ENCODE measurements around the gene CBY1.

The CBY1 gene

DNA sequence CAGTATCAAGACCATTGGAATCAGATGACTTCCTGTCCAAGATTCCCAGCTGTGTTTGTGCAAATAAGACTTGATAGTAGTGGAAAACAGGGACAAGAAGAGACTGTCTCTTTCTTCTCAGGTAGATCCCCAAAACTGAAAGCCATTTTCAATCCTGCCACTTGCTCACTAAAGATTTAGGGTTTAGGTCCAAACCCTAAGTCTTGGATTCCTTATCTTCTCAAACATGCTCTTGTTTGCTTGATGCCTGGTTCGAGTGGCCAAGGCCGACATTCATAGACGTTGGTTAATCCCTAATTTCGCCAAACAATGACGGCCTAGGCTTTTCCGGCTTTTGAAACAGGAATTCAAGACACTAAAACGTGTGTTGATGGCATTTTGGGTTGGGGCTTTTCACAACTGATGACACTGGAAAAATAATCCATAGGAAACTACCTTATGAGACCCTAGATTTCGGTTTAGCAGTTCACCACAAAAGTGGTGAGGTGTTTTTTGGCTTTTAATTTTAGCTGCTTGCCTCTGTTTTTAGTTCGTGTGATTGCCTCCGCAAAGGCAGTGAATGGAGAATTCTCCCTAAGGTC lies 48.3 kb downstream of the CBY1 start:
- no peak for DNase-seq

DNA sequence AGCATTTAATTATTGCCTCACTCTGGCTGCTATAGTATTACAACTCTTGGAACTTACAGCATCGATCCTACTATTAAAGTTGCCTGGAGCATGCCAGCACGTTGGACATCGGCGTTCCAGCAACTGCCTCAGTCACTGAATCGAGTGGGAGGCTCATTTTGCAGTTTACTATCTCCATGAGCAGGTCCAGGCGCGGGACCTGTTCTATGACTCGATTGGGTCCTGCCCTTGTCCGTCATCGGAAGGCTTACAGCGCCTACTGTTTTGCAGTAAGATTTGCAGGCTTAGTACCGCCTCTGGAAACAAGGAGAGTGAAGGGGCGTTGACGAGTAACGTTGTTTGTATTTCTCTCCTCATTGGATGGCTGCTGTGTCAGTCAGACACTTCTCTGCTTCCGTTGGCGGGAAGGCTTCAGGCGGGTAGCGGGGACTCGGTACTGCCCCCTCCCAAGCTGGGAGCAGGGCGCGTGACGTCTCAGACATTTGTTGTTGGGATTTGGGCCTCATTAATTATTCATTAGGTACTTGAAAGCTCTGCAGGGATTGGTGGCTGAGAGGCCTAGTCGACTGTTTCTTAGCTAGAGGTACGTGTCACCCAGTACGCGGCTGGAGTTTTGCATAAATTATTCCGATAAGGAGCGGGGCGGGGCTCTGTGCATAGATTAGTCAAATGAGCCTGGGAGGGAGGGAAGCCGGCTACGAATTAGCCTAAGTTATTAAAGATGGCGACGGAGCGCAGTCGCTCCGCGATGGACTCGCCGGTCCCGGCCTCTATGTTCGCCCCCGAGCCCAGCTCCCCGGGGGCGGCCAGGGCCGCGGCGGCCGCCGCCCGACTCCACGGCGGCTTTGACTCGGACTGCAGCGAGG lies 49.0 kb downstream of the CBY1 start, which contains the start of gene GTPBP1:
Gene GTPBP1, plus strand, starts transcription at position 710 of the 866 bp plus-strand sequence. Its CDS starts 12 bp downstream, at position 722.
- DNase-seq = peak; percentile 90

DNA sequence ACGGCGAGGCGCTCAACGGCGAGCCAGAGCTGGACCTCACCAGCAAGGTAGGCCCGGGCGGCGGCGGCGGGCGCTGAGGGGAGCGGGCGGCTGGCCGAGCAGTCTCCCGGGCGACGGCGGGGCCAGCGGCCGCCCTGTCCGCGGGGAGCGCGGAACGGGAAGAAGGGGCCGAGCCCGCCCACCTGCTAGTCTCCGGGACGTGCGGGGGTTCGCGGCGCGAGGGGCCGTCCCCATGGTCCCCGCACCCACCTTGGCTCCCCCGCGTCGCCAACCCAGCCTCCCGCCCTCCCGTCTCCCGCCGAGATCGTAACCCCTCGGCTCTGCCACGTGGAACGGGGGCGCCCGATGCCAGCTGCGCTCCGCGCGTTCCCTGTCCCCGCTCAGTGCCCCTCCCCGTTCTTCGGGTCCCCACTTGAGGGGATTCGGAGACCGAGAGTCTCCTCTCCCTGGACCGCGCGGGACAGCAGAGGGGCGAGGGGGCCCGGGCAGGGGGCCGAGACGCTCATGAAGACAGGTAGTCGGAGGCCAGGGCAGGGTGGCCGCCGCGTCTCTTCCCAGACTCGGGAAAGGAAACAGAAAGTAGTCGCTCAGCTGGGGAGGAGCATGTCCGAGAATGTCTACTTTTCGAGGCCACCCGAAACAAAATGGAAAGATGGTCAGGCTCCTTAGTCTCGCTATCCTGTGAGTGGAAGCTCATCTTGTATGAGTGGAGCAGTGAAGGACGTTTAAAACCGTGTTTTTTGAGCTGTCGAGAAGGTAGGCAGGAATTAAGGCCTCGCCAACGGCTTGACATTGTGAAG lies 49.9 kb downstream of the CBY1 start:
- peak; percentile 57 for DNase-seq

DNA sequence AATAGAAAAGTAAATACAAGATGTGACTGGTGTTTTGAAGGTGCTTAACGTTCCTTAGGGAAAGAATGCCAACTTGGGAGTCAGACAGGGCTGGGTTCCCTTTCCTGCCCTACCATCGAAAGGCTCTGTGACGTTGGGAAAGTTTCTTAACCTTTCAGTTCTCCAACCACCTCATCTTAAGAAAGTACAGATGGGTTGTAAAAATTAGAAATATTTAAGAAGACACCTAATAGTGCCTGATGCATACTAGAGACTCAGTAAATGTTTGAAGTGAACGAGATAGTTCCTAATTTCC lies 50.4 kb downstream of the CBY1 start:
- DNase-seq = no peak

DNA sequence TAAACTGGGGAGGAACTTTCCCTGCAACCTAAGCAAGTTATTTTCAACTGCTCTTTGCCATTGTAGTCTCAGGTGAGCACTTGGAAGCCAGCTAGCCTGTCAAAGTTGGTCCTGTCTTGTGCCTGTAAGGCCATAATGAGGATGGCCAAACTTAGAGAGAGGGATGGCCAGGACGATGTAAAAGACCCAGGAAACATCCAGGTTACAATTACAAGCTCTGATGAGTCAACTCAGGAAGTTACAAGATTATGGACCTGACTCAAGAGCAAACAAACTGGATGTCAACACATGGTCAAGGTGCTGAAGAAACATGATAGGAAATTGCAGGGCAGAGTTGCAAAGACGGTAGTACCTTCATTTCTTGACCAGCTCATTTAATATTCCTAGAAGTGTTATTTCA lies 50.9 kb downstream of the CBY1 start:
- DNase-seq = no peak

DNA sequence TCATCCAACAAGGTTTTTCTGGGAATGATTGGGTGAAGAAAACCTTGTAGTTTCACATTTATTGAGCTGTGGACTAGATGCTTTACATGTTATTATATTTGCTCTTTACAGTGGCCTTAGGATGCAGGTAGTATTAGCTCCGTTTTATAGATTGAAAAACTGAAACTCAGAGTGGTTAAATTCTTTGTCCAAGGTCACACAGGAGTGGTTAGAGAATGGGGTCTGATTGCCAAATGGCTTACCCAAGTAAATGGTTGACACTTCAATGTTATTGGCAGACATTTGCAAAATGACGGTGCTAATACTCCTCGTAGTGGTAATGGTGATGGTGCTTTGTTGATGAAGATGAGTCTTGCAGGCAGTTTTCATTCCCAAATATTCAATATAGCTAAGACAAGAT lies 51.5 kb downstream of the CBY1 start:
- no peak for DNase-seq

DNA sequence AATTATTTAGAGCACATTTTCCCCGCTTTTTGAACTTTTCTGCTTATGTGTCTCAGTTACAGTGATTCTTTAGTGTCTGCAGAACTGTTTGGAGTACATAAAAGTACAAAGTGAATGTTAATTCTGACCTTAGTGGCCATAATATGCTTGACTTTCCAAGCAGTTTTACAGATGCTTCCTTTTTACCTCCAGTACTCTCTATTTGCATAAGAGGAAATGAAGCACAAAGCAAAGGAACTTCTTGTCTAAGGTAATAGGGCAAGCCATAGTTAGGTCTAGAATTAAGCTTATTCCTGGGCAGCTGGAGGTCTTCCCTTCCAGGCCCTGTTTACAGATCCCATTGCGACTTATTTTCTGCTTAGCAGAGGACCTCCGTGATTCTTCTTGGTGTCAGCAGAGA lies 52.9 kb downstream of the CBY1 start:
- no peak for DNase-seq

DNA sequence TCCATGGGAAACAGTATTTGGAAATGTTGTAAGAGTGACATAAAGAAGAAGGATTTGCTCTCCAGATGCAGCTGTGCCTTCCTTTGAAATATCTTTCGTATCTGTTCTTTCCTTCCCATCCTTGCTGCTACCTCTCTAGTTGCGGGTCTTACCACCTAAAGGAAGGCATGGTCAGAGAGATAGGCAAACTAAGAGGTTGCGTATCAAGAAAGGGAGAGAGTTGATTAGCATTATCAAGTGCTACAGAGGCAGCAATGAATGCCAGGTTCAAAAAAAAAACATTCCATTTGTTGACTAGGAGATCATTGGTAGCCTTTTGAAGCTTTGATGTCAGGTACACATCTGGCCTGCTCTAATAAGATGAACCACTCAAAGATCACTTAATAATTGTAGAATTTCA lies 53.9 kb downstream of the CBY1 start:
- DNase-seq = no peak

DNA sequence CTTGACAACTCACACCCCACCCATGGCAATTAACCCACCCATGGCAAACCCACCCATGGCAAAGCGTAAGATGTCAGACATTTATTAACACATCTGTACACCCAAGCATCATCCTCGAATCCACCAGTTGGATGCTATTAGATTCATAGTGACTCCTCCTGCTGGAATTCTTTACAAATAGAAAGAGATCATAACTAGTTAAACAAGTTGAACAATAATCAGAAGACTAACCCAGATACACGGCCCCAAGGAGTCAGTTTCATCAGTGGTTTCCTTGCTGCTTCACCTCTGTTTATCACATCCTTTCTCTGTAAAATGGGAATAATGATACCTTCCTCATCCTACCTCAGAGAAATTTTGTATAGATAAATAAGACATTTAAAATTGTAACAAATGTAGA lies 54.4 kb downstream of the CBY1 start:
- DNase-seq = no peak

DNA sequence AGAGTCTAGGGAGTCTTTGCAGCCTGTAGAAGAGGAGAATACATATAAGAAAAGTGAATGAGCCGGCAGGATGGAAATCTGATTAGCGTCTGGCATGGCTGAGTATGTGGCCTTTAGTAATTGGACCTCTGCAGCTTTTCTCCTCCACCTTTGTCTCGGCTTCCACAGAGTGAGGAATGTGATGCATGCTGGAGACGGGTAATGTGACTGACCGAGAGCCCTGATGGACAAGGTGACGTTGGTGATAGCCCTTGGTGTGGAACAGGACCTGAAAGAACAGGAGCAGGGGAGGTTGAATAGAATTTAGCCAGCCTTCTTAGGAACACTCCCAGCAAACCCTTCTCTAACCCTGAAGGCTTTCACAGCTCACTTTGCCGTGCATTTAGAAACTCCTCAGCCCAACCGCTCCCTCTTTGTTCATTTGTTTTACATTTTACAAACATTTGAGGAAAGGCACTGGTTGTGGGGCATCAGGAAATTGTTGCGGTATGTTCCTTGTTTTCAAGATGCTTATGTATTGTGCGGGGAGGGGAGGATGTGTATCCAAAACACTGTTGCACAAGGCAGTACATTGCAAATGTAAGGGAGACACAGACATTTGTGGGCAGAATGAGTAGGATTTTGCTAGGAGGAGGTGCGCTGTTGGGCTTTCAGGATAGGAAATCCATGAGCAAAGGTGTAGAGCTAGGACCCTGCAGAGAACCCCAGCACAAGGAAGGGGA lies 56.2 kb downstream of the CBY1 start:
- DNase-seq = no peak

DNA sequence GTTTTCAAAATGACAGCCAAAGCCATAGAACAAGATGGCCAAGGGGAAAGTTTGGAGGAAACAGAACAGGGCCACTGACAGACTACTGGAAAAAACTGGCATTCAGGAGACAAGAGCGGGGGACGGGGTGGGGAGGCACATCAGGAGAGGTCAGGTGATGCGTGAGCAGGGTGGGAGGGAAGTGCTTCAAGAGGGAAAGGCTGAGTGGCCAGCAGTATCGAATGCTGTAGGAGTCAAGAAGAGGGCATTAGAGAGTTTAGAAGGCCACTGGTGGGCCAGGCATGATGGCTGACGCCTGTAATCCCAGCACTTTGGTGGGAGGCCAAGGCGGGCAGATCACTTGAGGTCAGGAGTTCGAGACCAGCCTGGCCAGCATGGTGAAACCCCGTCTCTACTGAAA lies 57.5 kb downstream of the CBY1 start:
- no peak for DNase-seq

DNA sequence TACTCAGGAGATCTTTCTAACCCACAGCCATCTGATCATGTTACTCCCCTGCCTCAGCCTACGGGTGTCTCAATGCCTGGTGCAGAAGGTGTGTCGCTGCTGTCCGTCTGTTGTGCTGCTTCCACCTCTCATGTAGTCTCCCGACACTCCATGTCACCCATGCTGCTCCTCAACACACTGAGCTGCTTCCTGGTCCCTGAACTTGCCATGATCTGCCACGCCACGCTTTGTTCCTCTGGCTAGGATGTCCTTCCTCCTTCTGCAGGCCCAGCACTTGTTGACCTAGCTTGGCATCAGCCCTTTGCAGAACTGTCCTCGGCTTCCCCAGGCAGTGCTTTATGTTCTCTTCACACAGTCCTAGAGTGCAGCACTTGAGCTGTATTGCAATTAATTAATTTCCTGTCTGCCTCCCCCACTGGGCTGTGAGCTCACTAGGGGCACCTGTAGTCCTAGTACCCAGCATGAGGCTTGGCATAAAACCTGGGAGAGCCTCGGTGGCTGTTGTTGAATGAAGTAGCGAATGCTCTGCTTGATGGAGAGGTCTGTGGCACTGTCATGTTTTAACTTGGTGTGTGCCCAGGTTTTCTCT lies 58.8 kb downstream of the CBY1 start:
- no peak for DNase-seq

DNA sequence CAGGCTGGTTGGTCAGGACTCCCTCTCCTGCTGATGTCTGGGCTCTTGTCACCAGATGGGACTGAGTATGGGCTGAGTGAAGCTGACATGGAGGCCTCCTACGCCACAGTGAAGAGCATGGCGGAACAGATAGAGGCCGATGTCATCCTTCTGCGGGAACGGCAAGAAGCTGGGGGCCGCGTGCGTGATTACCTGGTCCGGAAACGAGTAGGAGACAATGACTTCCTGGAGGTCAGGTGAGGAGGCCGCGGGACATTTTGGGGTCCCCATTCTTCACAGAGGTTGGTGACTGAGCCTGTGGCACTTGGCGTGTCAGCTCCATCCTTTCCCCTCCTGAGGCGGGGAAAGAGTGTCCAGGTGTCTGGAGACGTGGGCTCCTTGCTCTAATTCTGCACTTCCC lies 59.4 kb downstream of the CBY1 start:
- no peak for DNase-seq

DNA sequence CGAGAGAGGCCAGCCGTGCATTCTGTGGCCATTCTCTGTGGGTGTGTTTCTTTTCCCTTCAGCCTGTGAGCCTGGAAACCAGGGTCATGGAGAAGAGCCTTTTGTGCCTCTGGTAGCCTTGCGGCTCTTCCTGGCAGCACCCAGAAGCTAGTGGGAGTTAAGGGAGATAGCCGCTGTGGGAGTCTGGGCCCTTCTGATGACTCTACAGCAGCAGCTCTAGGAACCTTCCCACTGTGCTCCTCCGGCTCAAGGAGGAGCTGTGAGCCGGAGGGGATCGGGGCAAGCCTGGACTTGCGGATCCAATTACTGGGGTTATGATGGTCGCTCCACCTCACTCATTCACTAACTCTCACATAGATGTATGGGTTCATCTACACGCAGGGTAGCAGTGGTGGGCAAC lies 59.8 kb downstream of the CBY1 start:
- DNase-seq = no peak

DNA sequence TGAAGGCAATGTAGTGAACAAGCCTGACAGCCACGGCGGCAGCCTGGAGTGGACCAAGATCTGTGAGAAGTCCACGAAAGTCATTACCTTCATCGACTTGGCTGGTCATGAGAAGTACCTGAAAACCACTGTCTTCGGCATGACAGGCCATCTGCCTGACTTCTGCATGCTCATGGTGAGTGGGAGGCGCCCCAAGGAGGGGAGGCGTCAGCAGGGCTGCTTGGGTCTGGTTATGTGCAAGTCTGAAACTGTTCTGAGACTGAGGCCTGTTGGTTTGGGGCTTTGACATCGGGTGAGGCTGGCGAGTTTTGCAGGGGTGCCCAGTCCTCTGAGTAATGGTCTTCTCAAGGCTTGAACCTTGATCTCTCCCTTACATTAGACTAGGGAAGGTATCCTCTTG lies 60.4 kb downstream of the CBY1 start:
- no peak for DNase-seq

DNA sequence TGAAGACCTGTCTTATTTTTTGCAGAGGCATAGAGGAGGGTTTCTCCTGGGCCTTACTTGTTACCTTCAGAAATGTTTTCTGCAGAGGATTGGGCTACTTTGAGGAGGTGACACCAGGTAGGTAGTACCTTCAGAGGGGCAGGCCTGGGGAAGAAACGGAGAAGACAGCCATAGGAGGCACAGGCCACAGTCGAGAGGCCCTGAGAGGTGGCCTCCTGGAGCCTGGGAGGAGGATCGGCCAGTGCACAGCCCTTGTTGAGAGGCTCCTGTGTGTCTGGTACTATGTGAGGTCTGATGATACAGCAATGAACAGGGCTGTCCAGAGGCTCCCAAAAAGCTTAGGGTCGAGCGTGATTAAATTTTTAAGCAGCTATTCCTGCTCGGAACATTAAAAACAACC lies 60.8 kb downstream of the CBY1 start:
- DNase-seq = no peak

DNA sequence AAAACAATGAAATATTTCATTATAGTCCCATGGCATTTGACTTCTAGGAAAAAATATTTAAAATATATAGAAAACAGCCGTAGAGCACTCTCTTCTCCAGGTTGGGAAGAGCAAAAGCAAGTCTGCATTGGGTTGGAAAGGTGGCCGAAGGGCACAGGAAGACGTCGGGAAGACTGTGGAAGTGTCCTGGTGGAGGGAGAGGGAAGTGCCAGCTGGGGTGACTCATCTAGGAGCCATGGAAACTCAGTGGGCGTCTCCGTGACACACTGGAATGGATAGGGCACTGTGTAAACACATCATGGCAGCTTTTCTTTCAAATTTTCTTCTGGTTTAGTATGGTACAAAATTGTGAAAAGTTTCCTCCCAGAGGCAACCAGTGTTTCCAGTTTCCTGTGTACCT lies 62.0 kb downstream of the CBY1 start:
- no peak for DNase-seq

DNA sequence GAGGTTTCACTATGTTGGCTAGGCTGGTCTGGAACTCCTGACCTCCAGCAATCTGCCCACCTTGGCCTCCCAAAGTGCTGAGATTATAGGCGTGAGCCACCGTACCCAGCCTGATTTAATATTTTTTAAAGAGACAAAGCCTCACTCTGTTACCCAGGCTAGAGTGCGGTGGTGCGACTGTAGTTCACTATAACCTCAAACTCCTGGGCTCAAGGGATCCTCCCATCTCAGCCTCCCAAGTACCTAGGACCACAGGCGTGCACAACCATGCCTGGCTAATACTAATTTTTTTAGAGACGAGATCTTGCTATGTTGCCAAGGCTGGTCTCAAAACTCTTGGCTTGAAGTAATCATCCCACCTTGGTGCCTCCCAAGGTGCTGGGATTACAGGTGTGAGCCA lies 62.8 kb downstream of the CBY1 start:
- DNase-seq = no peak

DNA sequence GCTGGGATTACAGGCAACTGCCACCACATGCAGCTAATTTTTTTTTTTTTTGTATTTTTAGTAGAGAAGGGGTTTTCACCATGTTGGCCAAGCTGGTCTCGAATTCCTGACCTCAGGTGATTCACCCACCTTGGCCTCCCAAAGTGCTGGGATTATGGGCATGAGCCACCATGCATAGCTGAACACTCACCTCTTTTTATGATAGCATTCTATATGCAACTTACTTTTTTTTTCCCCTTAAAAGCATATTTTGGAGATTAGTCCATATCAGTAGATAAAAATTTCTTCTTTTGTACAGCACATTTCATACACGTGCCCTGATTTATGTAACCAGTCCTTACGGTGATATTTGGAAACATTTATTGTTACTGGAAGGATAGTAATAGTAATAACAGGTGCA lies 63.9 kb downstream of the CBY1 start:
- no peak for DNase-seq

DNA sequence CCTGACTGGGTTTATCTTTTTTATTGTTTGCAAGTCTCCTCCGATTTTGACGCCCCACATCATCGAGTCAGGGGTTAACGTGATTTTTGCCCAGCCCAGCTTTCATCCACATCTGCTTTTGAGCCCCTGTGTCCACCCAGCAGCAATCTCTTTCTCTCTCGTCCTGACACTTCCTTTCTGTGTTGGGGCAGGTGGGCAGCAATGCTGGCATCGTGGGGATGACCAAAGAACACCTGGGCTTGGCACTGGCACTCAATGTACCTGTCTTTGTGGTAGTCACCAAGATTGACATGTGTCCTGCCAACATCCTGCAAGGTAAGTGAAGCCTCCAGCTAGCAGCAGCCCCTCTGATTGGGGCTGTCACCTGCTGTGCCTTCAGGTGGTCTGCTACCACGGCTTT lies 65.1 kb downstream of the CBY1 start:
- no peak for DNase-seq

Data from activated CD4-positive, CD25-positive, alpha-beta regulatory T cell treated with anti-CD3 and anti-CD28 coated beads, Interleukin-2, amount 50 U/mL, for 72 hours (primary cell).